ENCODE results near the gene GPRIN2.

Gene GPRIN2

DNA sequence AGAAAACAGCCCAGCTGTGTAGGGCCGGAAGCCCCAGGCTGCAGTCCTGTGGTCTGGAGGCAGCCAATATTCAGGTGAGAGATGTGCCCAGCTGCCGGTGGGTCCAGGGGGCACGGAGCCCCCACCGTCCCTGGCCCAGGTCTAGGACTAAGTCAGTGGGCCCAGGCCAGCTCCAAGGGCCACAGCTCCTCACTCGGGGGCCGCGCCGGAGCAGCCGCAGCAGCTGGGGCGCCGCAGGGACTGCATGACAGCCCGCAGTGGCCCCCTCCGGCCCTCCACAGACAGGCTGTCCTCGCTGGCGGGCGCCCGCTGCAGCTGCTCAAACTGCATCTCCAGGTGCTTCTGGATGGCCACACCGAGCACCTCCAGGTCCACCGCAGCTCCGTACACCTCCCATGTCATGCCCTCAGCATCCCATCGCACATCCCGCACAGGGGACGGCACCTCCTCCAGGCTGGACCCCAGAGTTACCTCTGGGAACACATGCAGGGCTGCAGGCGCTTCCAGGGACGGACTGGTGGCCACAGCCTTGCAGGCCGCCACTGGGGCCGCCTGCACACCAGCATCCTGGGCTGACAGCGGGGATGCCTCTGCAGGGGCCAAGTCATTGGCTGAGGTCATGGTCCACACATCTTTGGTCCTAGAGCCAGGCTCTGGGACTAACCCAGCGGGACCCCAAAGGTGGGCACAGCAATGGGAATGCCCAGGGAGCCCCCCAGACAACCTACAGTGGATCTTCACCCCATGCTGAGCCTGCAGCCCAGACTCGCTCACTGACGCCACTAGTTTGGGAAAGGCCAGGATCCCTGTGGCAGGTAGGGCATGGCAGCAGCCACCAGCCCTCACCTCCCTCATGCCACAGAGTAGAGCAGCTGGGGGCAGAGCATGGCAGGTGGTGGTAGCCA lies 7.0 kb downstream of the GPRIN2 start:
- no peak for DNase-seq

GRCh38 chr10:46548498-46549090 lies 7.9 kb downstream of the GPRIN2 start:
- DNase-seq = no peak

DNA sequence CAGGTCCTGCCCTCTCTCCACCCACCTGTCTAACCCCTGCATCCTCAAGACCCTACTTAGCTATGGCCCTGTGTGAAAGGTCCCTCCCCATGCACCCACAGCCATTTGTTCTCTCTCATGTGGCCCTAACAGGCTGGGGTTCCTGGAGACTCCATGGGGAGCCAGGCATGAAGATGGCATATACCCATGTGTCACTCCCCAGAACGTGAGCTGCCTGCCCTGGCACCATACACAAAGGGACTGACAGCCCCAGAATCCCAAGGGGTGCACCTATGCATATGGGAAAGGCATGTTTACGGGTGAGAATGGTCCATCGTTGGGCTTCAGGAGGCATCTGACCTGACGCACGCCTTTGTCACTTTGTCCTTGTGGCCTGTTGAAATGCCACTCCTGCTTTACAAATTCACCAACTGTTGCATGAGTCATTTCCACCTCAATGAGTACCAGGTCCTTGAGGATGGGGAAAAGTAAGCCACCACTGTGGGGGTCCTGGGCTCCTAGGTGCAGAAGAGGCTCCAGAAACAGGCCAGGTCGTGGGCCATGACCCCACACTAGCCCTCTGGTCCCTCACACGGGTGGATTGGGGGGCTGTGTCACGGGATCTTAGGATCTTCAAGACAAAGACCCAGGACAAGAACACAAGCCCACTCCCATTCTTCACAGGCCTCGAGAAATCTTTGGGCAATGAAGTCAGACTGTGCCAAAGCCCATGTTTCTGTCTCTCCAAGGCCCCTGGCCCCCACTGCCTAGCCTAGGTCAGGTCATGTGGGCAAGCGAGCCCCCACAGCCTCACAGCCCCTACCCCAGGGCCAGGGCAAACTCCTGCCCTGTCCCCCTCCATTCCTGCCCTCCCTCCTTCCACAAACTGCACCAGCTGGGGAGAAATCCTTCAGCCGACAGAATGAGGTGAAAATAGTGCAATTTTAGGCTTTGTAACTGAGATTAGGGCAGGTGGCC lies 8.6 kb downstream of the GPRIN2 start:
- no peak for DNase-seq

DNA sequence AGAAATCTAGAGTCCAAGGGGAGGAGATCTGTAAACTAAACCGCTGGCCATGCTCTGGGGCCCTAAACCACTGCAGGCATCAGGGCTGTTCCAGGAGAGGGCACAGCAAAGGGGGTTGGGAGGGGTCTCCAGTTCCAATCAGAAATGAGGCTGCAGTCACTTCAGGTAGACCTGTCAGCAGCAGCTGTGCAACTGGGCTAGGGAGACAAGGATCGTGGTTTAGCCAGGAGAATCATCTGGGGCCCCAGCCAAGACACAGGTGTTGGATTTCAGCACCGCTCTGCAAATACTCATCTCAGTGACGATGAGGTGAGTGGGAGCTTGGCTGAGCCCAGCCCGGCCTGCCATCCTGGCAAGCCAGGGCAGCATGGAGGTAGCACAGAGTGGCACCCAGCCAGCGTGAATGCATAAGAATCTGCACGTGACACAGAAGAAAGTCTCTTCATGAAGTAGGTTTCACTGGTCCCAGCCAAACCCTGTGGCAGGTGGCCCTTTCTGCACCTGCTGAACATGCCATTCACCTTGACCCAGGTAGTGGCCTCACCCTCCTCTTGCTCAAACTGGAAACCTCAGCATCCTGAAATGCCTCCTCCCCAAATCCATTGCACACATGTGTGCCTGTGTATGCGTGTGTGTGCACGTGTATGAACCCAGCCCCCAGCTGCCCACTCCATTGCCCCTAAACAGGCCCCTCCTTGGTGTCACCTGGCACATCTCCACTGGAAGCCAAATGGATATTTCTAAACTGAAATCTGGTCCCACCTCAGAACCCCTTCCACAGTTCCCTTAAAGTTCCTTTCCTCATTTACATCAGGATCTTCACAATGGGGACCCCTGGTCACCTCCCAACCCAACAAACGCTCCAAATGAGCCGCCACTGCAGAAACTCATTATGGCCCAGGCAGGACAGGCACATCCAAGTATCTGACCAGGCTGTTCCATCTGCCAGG lies 9.6 kb downstream of the GPRIN2 start:
- no peak for DNase-seq

DNA sequence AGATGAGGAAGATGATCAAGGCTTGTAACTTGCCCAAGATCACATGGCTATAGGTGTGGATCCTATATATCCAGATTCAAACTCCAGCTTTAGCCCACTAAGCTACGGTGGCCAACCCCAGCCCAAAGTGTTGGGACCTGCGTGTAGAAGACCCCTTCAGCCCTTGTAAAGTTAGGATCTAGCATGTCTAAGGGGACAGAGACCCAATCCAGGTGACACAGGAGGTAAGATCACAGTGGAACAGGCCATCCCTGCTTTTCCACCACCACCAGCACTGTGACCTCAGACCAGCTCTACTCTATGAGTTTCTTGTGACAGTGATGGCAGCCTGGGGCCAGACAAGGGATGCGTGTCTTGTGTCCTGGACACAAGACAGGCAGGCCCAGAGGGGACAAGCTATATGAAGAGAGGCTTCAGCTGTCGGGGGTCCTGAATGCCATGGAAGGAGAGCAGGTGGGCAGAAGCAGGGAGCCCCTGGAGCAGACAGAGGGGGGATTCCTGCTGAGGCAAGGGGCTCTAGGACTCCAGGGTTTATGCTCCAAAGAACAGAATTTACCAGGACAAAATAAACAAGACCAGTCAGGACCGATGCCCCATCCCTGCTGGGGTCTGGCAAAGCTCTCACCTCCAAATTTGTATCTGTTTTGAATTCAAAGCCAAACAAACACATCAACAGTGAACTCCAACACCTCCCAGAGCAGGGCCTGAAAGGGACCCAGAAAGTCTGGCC lies 10.4 kb downstream of the GPRIN2 start:
- DNase-seq = no peak

DNA sequence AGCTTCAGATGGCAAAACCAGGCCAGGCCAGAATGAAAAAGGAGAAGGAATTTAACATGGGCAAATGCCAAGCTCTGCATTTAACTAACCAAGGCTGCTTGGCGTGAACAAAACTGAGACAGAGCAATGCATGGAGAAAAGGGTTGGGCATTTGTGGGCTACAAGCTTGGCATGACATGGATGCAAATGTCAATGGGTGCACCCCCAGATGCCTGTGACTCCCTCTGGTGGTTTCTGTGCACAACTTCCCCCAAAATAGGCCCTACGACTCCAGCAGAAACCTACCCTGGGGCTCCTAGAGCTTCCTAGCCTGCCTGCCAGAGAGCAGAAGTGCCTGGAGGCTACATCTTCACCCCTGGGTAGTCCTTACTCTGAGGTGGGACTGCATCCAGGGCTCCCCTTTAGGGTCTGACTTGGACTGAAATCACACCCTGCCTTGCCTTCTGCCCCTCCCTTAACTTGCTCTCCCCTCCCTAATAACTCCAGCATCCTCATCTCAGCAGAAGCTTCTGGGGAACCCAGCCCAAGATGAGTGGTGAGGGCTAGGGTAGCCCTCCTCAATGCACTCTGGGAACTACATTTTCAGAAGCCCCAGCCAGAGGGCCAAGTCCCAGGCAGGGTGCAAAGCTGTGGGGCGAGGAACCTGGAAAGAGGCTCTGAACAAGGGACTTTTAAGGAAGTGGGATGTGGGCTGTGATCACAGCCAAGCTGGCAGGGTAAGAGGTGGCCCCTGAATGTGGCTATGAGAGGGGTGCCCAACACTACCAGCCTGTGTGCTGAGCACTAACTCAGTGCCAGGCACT lies 11.3 kb downstream of the GPRIN2 start:
- DNase-seq = no peak

DNA sequence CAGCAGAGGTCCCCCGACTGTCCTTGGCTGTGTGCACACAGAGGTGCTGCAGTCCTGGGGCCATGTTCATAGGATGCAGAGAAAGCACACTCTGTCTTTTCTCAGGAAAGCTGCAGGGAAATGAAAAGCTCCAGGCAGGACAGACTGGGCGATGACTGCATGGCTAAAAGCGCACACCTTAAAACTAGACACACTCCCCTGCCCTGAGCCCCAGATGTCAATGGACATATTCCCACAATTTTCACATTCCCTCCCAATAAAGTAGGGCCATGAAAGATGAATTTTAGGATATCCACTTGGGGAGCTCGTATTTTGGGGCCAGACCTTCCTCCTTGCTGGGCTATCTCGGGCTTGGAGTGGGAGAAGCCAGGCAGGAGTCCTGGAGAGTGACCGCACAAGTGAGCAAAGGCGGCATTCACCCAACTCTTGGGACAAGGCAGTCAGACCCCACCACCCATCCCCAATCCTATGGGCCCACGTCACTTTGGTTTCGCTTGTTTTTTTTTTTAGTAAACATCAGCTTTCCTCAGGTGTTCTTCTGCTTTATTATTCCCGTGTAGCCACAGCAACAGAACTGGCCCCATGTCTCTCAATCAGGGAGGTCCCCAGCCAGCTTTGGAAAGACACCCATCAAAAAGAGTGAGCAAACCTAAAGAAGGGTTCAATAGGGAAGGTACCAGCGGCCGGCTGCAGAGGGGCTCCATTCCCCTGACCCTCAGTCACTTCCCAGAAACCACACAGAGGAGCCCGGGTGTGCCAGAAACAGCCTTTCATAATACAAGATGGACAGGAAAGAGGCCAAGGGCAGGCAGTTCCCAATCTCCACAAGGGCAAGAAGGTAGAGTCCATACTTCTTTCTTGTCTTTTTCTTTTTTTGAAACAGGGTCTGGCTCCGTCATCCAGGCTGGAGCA lies 12.7 kb downstream of the GPRIN2 start:
- DNase-seq = no peak

DNA sequence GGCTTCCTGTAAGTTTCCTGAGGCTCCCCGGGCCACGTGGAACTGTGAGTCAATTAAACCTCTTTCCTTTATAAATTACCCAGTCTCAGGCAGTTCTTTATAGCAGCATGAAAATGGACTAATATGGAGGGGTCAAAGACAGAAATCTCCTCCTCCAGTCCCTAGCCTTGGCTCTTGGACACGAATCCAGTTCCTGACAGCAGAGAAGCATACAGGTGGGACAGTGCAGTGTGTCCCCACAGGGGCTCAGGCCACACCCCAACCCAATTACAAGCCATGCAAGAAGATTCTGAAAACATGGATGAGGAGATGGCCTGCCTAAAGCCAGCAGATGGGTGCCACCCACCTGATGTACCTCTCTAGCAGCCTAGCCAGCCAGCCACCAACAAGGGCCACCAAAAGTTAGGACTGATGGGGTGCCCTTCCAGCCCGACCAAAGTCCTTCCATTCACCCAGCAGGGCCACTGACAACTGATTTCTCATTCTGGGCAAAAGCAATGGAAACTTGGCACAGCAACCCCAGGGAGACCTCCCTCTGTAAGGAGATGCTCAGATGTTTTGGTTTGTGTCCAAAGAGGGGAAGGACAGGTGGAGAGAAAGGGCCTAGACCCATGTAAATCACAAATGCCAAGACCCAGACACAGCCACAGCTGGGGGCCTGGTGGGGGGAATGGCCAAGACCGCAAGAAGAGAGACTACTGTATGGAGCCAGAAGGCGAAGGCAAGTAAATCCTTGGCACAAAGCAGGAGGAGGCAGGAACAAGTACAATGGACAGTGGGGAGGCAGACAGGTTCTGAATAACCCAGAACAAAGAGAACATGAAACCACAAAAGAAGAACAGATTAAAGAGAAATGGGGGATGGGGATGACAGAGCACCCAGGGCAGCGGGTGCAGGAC lies 13.6 kb downstream of the GPRIN2 start:
- no peak for DNase-seq

GRCh38 chr10:46541735-46542566 lies 14.5 kb downstream of the GPRIN2 start:
- DNase-seq = no peak

DNA sequence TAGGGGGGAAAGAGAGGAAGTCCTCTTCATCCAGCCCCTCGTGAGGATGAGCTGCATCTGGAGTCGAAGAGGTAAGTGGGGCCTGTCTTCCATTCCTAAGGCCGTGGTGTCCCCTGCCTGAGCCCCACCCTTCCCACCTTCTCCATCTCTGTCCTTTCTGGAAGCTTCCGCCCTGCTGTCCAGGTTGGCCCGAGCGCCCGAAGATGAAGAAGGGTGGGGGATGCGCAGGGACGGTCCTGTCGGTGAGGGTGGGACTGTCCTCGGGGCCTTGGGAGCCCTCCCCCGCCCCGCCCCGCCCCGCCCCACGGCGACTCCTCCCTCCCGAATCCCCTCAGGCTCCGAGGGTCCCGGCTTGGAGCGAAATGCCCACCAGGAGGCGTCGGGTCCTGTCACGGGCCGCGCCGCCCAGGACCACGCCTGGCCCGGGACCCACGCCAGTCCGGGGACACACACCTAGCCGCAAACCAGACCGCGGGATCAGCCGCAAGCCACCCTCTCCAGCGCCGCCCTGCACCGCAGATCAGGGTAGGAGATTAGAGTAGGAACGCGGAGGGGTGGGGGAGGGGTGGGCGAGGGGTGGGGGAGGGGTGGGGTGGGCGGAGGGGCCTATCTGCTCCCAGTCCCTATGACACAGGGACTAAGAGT lies 15.3 kb downstream of the GPRIN2 start:
- DNase-seq = no peak

- no peak for DNase-seq
Observed at GRCh38 chr10:46540412-46541016, 15.9 kb downstream of the GPRIN2 start.

- DNase-seq = no peak
Observed at GRCh38 chr10:46539596-46540411, 16.7 kb downstream of the GPRIN2 start.

- DNase-seq = no peak
Observed at GRCh38 chr10:46538717-46539426, 17.6 kb downstream of the GPRIN2 start.

Measured in hypothalamus (tissue), 51 donors.